H1 (cell line): ENCODE measurements around the gene CD59. TPM values are rescaled to one million over a fixed set of nuclear protein-coding genes. Genes with fewer than 3 reads are reported as not detected.

ENCODE experiments used
- CTCF ChIA-PET: fragments of 300-600 bp; sonication (Branson Sonifier 250); formaldehyde crosslinking; loops from one replicate; lab custom pipeline; 2021; ENCODE audit not compliant: partially characterized antibody; lab: Charles Lee
- POLR2A ChIA-PET: fragments of 300-600 bp; sonication (Branson Sonifier 250); formaldehyde crosslinking; loops from one replicate; lab custom pipeline; 2021; ENCODE audit warnings: inconsistent platforms; ENCODE audit not compliant: partially characterized antibody; lab: Charles Lee
- DNase-seq, 2 experiments: peaks; one replicate each; pipeline versions ENCODE4 v3.0.0 to v3.0.0-alpha.2; 2010 to 2022; ENCODE audit warnings: low spot score in 2 of 2, low read depth in 1 of 2, mixed read lengths in 1 of 2
- FAIRE-seq: peaks from 2 replicates; lab custom pipeline; 2011; peaks lifted over from hg19 to GRCh38; lab: Jason Lieb, UNC
- H2AFZ ChIP-seq: 2 replicates; pipeline ENCODE4 v1.8.1; 2012; ENCODE audit warnings: low read length, inconsistent platforms
- H2AK5ac ChIP-seq: 2 replicates; pipeline ENCODE4 v1.6.1; 2013; ENCODE audit warnings: low read depth, low read length
- H2BK120ac ChIP-seq: replicated peaks from 2 replicates; pipeline ENCODE3; 2013; ENCODE audit warnings: low read depth, low read length, inconsistent platforms
- H2BK12ac ChIP-seq: 2 replicates; pipeline ENCODE4 v1.6.1; 2013; ENCODE audit warnings: low read depth, low read length
- H2BK15ac ChIP-seq: 2 replicates; pipeline ENCODE4 v1.6.1; 2013; ENCODE audit warnings: low read length
- H2BK20ac ChIP-seq: 2 replicates; pipeline ENCODE4 v1.6.1; 2013; ENCODE audit warnings: low read length
- H2BK5ac ChIP-seq: 2 replicates; pipeline ENCODE4 v1.6.1; 2013; ENCODE audit warnings: low read depth, low read length
- H3K14ac ChIP-seq: 2 replicates; pipeline ENCODE4 v1.6.1; 2013; ENCODE audit warnings: inconsistent platforms; ENCODE audit not compliant: insufficient read length
- H3K18ac ChIP-seq: 2 replicates; pipeline ENCODE4 v1.6.1; 2013; ENCODE audit warnings: low read length; ENCODE audit errors: extremely low read depth
- H3K23ac ChIP-seq: 2 replicates; pipeline ENCODE4 v1.6.1; 2013; ENCODE audit warnings: inconsistent platforms; ENCODE audit not compliant: insufficient read length
- H3K23me2 ChIP-seq: 2 replicates; pipeline ENCODE4 v1.6.1; 2013; ENCODE audit warnings: low read depth, low read length
- H3K27ac ChIP-seq: 2 replicates; pipeline ENCODE4 v1.6.1; 2011; ENCODE audit warnings: low read depth, low read length, inconsistent platforms
- H3K27me3 ChIP-seq, 4 experiments: replicated peaks in 1 of 4; 1 replicate in 1 of 4; 2 replicates in 3 of 4; pipeline versions ENCODE4 v1.6.1 to v1.8.1; 2011 to 2013; ENCODE audit warnings: low read length in 3 of 4, mild to moderate bottlenecking in 3 of 4, inconsistent platforms in 2 of 4, mixed read lengths in 2 of 4, moderate library complexity in 1 of 4; ENCODE audit not compliant: control insufficient read depth in 3 of 4, insufficient read depth in 3 of 4; ENCODE audit errors: extremely low read depth in 1 of 4
- H3K36me3 ChIP-seq, 4 experiments: 2 replicates each; pipeline versions ENCODE4 v1.6.1 to v1.8.1; 2011 to 2013; ENCODE audit warnings: mild to moderate bottlenecking in 4 of 4, low read length in 3 of 4, moderate library complexity in 2 of 4, control low read depth in 1 of 4, inconsistent platforms in 1 of 4; ENCODE audit not compliant: insufficient read depth in 4 of 4, control insufficient read depth in 2 of 4
- H3K4ac ChIP-seq: replicated peaks from 2 replicates; pipeline ENCODE3; 2013; ENCODE audit warnings: low read length, low read depth, mixed read lengths, inconsistent platforms; ENCODE audit not compliant: insufficient read length
- H3K4me1 ChIP-seq, 4 experiments: replicated peaks in 1 of 4; 1 replicate in 1 of 4; 2 replicates in 3 of 4; pipeline versions ENCODE4 v1.6.1 to v1.8.1; 2011 to 2013; ENCODE audit warnings: low read length in 3 of 4, inconsistent platforms in 2 of 4, mixed read lengths in 1 of 4; ENCODE audit not compliant: insufficient read depth in 4 of 4, control insufficient read depth in 3 of 4
- H3K4me2 ChIP-seq, 2 experiments: 2 replicates each; pipeline versions ENCODE4 v1.6.1 to v1.8.1; 2011 to 2013; ENCODE audit warnings: low read depth in 2 of 2, low read length in 2 of 2, control low read depth in 1 of 2, inconsistent platforms in 1 of 2, mild to moderate bottlenecking in 1 of 2; ENCODE audit not compliant: insufficient read depth in 1 of 2
- H3K4me3 ChIP-seq, 4 experiments: fragments of 200-600, 300-600 bp in 1 of 4; sonication (generic), shearing (Covaris generic), sonication (Bioruptor Twin) in 1 of 4; 2 replicates each; pipeline versions ENCODE4 v1.5.1 to v1.8.1; 2011 to 2016; ENCODE audit warnings: low read length in 4 of 4, low read depth in 3 of 4, control low read depth in 2 of 4, inconsistent platforms in 2 of 4, mild to moderate bottlenecking in 2 of 4, mixed read lengths in 1 of 4, moderate library complexity in 1 of 4; ENCODE audit not compliant: insufficient read depth in 2 of 4; ENCODE audit errors: extremely low read depth in 1 of 4
- H3K56ac ChIP-seq: replicated peaks from 2 replicates; pipeline ENCODE3; 2013; ENCODE audit warnings: low read depth, mild to moderate bottlenecking, mixed read lengths, low read length, inconsistent platforms; ENCODE audit not compliant: insufficient read length
- H3K79me1 ChIP-seq: 2 replicates; pipeline ENCODE4 v1.6.1; 2013; ENCODE audit warnings: low read depth, low read length, control low read depth
- H3K79me2 ChIP-seq, 2 experiments: 2 replicates each; pipeline versions ENCODE4 v1.6.1 to v1.8.1; 2012 to 2013; ENCODE audit warnings: low read length in 2 of 2, mild to moderate bottlenecking in 2 of 2, inconsistent platforms in 1 of 2; ENCODE audit not compliant: insufficient read depth in 2 of 2, control insufficient read depth in 1 of 2
- H3K9ac ChIP-seq, 4 experiments: replicated peaks in 1 of 4; 1 replicate in 1 of 4; 2 replicates in 3 of 4; pipeline versions ENCODE4 v1.6.1 to v1.8.1; 2011 to 2013; ENCODE audit warnings: low read depth in 3 of 4, low read length in 3 of 4, control low read depth in 2 of 4, mild to moderate bottlenecking in 2 of 4, moderate library complexity in 2 of 4, inconsistent platforms in 1 of 4; ENCODE audit errors: extremely low read depth in 1 of 4
- H3K9me3 ChIP-seq, 2 experiments: 2 replicates each; pipeline versions ENCODE4 v1.6.1 to v1.8.1; 2012 to 2013; ENCODE audit warnings: mild to moderate bottlenecking in 2 of 2, moderate library complexity in 2 of 2, control low read depth in 1 of 2, inconsistent platforms in 1 of 2, low read depth in 1 of 2, low read length in 1 of 2, mixed read lengths in 1 of 2; ENCODE audit not compliant: insufficient read depth in 2 of 2
- H4K20me1 ChIP-seq, 2 experiments: replicated peaks in 1 of 2; 2 replicates each; pipeline versions ENCODE3 to v1.8.1; 2011 to 2013; ENCODE audit warnings: inconsistent platforms in 2 of 2, low read length in 2 of 2, mild to moderate bottlenecking in 1 of 2; ENCODE audit not compliant: insufficient read depth in 2 of 2, control insufficient read depth in 1 of 2
- H4K5ac ChIP-seq: 2 replicates; pipeline ENCODE4 v1.6.1; 2013; ENCODE audit warnings: low read length, low read depth, mixed read lengths, inconsistent platforms; ENCODE audit not compliant: insufficient read length
- H4K8ac ChIP-seq: 2 replicates; pipeline ENCODE4 v1.8.0; 2013; ENCODE audit warnings: mild to moderate bottlenecking, moderate library complexity, low read length, inconsistent platforms; ENCODE audit not compliant: insufficient read depth; ENCODE audit errors: extremely low read depth
- H4K91ac ChIP-seq: replicated peaks from 2 replicates; pipeline ENCODE3; 2013; ENCODE audit warnings: low read length, mixed read lengths, inconsistent platforms; ENCODE audit not compliant: insufficient read length
- BRCA1 ChIP-seq: IDR thresholded peaks from 2 replicates; pipeline ENCODE4 v1.6.1; 2012; ENCODE audit warnings: low read depth, low read length, improper control_type of control experiment
- CREB1 ChIP-seq: IDR thresholded peaks from 2 replicates; pipeline ENCODE4 v1.6.1; 2012; ENCODE audit warnings: inconsistent platforms
- CTBP2 ChIP-seq: IDR thresholded peaks from 2 replicates; pipeline ENCODE4 v1.7.0; 2011; ENCODE audit warnings: borderline replicate concordance, mild to moderate bottlenecking, moderate library complexity, mixed read lengths, low read length; ENCODE audit not compliant: insufficient read depth, insufficient read length
- HDAC6 ChIP-seq: IDR thresholded peaks from one replicate; pipeline ENCODE4 v1.7.1; 2012; ENCODE audit warnings: low read depth, mild to moderate bottlenecking, inconsistent platforms, low read length, moderate library complexity
- PHF8 ChIP-seq: fragments of 200-600 bp; sonication (generic); conservative IDR thresholded peaks from 2 replicates; pipeline ENCODE4 v1.7.1; 2012; ENCODE audit warnings: low read depth, mild to moderate bottlenecking, inconsistent platforms, low read length, moderate library complexity
- SIX5 ChIP-seq: IDR thresholded peaks from 2 replicates; pipeline ENCODE4 v1.6.1; 2011; ENCODE audit warnings: mild to moderate bottlenecking, low read depth, low read length
- SUZ12 ChIP-seq: fragments of 200-600 bp; sonication (generic); IDR thresholded peaks from 2 replicates; pipeline ENCODE4 v1.6.1; 2012; ENCODE audit warnings: mild to moderate bottlenecking, inconsistent platforms, low read length, moderate library complexity, mixed read lengths
- TAF1 ChIP-seq: IDR thresholded peaks from 2 replicates; pipeline ENCODE4 v1.6.1; 2011; ENCODE audit warnings: mild to moderate bottlenecking, low read depth, low read length
- TBP ChIP-seq: IDR thresholded peaks from 2 replicates; pipeline ENCODE4 v1.6.1; 2011; ENCODE audit warnings: low read depth, low read length, improper control_type of control experiment
- TEAD4 ChIP-seq: IDR thresholded peaks from 2 replicates; pipeline ENCODE4 v1.6.1; 2012; ENCODE audit warnings: low read depth, low read length, inconsistent platforms, mixed read lengths
- WGBS, 2 experiments: shearing (Covaris generic) in 1 of 2; methylation state at CpG; one replicate each; pipeline versions ENCODE4 v1.1.6 to v1.1.7; 2013 to 2015; ENCODE audit warnings: low lambda C conversion rate in 2 of 2, mixed read lengths in 2 of 2, inconsistent platforms in 1 of 2, low coverage in 1 of 2, missing lambda C conversion rate in 1 of 2; ENCODE audit not compliant: insufficient replicate concordance in 2 of 2, insufficient coverage in 1 of 2, insufficient read length in 1 of 2; ENCODE audit errors: extremely low coverage in 1 of 2, missing lambda C conversion rate in 1 of 2; 5-methylcytosine and 5-hydroxymethylcytosine counted together
- polyA plus RNA-seq, 7 experiments: library from polyadenylated mRNA; depleted of rRNA in 3 of 7; stranded (reverse) in 5 of 7; unstranded in 2 of 7; fragments of >200 nt in 5 of 7; fragments of 200-250 nt in 2 of 7; gene quantifications; 1 replicate in 5 of 7; 2 replicates in 1 of 7; 4 replicates in 1 of 7; pipeline versions ENCODE4 v1.2.1 to v1.2.3, GENCODE V29; 2011 to 2013; ENCODE audit warnings: missing spikeins in 2 of 7, mixed read lengths in 2 of 7
- total RNA-seq: library from RNA; stranded (reverse); fragmentation: NEBNext Ultra II Directional; extraction: Animal tissue kit (Norgen Biotek cat#: 25700); gene quantifications from 2 replicates; pipeline ENCODE4 v1.2.1, GENCODE V29; 2021
- TF ChIP-seq, protein P1 (sequence below): IDR thresholded peaks from 2 replicates; pipeline ENCODE4 v1.6.1; 2012; ENCODE audit warnings: inconsistent platforms
- TF ChIP-seq, protein P2 (sequence below): IDR thresholded peaks from 2 replicates; pipeline ENCODE4 v1.6.1; 2011; ENCODE audit warnings: low read depth, mild to moderate bottlenecking, low read length; ENCODE audit not compliant: insufficient read depth

Gene CD59
- total and polyA plus RNA-seq, 2 of the 8 experiments (the other 6 are each of a cell fraction or from before 2014, with no cell fraction given), result 63.1 to 90.3 TPM

DNA sequence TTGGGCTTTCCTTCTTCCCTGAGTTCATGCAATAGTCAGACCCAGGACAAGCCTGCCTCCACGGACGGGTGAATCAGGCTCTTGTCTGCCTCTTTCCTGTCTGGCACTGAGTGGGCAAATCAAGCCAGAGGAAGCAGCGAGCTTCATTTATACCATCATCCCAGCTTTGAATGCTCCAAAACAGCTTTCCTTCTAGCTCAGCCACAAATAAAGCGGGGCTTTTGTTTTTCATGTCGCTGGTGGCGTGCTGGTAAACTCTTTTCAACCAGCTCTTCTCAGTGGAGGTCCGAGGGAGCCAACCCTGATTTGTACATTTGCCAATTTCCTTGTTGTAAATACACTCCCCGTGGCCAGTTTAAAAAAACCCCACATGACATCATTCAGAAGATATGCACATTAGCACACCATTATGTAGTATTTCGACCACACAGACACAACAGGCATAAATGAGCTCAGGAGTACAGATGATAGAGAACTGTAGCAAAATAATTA, 44.2 kb downstream of the CD59 start:
- Histone ChIP-seq H3K4me2 (0 out of 4 replicates have a peak overlapping the region, but pooled peaks of 1 of the 2 experiments have one; percentile 28), H2BK20ac (no peak overlapping the region), H4K5ac (no peak overlapping the region), H2BK15ac (no peak overlapping the region), H3K4me3 (no peak overlapping the region), H3K9ac (no peak overlapping the region), H2BK5ac (0 out of 2 replicates have a peak overlapping the region, but pooled peaks have one; percentile 5), H4K20me1 (no peaks in the 10 kb centered on the region), H3K36me3 (no peaks in the 10 kb centered on the region), H2AFZ (no peak overlapping the region; the same call in 1 of the 2 replicates), H2AK5ac (no peak overlapping the region), H3K4ac (no peak overlapping the region), H3K56ac (no peak overlapping the region), H4K91ac (no peak overlapping the region), H4K8ac (no peak overlapping the region), H3K23me2 (no peaks in the 10 kb centered on the region), H2BK12ac (no peak overlapping the region), H3K27me3 (no peaks in the 10 kb centered on the region), H3K79me2 (no peaks in the 10 kb centered on the region), H3K18ac (no peak overlapping the region), H3K23ac (no peak overlapping the region), H3K9me3 (no peaks in the 10 kb centered on the region), H3K27ac (no peak overlapping the region), H3K79me1 (no peaks in the 10 kb centered on the region), H3K4me1 (peaks cover 2 to 16% (median 10%) of the 10 kb centered on the region in 4 experiments), H3K14ac (no peak overlapping the region), H2BK120ac (no peak overlapping the region)
- TF ChIP-seq HDAC6 (no peak), BRCA1 (no peak), TAF1 (no peak), CREB1 (no peak), SUZ12 (no peak), TBP (no peak), SIX5 (no peak), PHF8 (no peak), TEAD4 (no peak), CTBP2 (no peak)
- TF ChIP-seq, protein P1, sequence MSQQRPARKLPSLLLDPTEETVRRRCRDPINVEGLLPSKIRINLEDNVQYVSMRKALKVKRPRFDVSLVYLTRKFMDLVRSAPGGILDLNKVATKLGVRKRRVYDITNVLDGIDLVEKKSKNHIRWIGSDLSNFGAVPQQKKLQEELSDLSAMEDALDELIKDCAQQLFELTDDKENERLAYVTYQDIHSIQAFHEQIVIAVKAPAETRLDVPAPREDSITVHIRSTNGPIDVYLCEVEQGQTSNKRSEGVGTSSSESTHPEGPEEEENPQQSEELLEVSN, result no peak
- TF ChIP-seq, protein P2, sequence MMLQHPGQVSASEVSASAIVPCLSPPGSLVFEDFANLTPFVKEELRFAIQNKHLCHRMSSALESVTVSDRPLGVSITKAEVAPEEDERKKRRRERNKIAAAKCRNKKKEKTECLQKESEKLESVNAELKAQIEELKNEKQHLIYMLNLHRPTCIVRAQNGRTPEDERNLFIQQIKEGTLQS, result no peak
- 79% methylated on average over 9 of the region's 9 CpGs; no CpG with 5 or more reads in 1 of the 2 experiments for WGBS, 2 experiments
- no peak for FAIRE-seq
- no peak for DNase-seq
- POLR2A ChIA-PET, result no interaction called here
- CTCF ChIA-PET, result interaction anchor here (0.7 to 14.5 kb wide), 8 partner anchors 8 to 327 kb away, joined by 3 to 167 read pairs (median 4); partner anchors contain the start of gene CD59
